CD4-positive, alpha-beta T cell treated with Interleukin-10 for 1 hour (primary cell): Measurements from ENCODE around the gene RNF166.

ENCODE experiments used
- DNase-seq: peaks from one replicate; pipeline ENCODE4 v3.0.0-alpha.2; 2020

RNF166 gene

DNA sequence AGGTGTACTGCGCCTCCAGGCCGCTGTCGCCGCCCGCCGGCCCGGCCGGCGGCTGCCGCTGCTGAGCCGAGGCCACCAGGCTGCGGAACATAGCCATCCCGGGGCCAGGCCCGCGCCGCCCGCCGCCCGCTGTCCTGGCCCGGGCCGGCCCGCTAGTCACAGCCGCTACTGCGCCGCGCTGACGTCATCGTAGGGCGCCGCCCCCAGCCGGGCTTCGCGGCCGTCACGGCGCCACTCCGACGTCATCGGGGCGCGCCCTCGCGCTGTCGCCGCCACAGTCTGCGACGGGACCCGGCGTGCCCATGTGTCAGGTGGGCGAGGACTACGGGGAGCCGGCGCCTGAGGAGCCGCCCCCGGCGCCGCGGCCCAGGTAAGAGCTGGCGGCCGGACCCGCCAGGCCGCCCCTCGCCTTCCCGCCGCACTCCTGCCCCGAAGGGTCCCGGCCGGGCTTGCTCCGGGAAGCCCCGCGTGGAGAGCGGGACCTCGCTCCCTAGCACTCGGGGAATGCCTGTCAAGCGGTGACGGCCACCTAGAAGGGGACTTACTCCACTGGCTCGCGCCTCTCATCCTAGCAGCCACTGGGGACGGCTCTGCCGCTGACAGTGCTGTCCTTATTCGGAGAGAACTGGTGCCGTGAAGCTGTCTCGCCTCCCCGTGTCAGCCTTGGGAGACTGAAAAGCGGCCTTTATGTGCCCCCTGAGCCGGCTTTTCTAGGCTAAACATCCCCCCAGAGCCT, at the start of gene RNF166, which contains the start of gene CTU2:
RNF166 (minus strand) TSS at position 180 of the 736 bp plus-strand sequence; CDS start at position 97, 83 bp downstream.
CTU2 (plus strand) TSS at position 275 of the 736 bp plus-strand sequence; CDS start at position 303, 28 bp downstream.
- DNase-seq = peak; percentile 91

DNA sequence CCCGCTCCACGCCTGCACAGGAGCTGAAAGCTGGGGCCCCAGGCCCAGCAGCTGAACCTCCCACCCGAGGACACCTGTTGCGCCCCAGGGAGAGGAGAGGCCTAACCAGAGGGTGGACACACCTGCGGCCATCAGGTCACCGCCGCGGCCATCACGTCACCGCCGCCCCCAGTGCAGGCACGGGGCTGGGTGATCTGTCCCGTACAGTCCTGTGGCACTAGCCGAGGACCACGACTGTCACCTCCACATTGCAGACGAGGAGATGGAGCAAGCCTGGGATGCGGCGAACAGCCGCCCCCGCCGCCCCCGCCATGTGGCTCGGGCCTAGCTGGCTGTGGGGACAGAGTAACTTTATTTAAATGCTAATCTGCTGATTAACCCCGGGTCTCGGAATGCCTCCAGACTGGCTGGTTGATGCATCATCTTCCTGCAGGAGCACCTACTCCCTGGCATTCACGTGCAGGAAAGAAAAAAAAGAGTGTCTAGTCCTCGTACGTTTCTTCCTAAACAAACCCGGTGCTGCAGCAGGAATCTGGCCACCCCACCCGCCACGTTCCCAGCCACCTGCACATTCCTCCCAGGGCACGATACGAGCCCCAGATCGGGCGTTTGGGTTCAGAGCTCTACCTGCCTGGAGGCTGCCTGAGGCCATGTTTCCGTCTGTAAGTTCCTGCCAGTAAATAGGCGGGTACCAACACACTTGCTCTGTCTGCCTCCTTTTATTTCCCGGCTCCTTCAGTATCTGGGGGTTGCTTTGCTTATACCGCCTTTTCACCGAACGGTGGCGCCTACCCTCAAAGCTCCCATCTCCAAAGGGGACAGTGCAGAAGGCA, 48.9 kb upstream of the RNF166 start:
- DNase-seq = peak; percentile 30

- no peak for DNase-seq
These were observed 48.1 kb upstream of the RNF166 start for GRCh38 chr16:88754109-88754911.

- DNase-seq = no peak
These were observed 47.4 kb upstream of the RNF166 start for GRCh38 chr16:88753602-88754001.

- no peak for DNase-seq
These were observed 47.0 kb upstream of the RNF166 start for GRCh38 chr16:88753191-88753590.

- no peak for DNase-seq
These were observed 46.3 kb upstream of the RNF166 start for GRCh38 chr16:88752386-88753002.

- no peak for DNase-seq
These were observed 44.6 kb upstream of the RNF166 start for GRCh38 chr16:88750854-88751253.

GRCh38 chr16:88749358-88749757, 43.1 kb upstream of the RNF166 start:
- DNase-seq = no peak

DNA sequence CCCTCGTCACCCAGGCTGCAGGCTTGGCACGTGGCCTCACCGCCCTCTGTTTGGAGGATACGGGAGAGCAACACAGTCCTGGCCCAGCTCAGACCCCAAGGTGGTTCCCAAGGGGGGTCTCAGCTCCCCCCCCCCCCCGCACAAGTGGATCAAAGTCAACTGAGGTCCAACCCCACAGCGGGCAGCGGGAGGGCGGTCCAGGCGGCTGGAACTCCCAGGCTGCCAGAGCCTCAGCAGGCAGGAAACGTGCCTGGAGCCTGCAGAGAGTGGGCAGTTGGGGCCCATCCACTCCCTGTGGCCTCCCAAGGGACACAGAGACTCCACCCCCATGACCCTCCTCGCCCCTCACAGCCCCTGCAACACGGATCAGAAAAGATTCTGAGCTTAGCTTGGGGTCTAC, 42.2 kb upstream of the RNF166 start:
- DNase-seq = no peak

DNA sequence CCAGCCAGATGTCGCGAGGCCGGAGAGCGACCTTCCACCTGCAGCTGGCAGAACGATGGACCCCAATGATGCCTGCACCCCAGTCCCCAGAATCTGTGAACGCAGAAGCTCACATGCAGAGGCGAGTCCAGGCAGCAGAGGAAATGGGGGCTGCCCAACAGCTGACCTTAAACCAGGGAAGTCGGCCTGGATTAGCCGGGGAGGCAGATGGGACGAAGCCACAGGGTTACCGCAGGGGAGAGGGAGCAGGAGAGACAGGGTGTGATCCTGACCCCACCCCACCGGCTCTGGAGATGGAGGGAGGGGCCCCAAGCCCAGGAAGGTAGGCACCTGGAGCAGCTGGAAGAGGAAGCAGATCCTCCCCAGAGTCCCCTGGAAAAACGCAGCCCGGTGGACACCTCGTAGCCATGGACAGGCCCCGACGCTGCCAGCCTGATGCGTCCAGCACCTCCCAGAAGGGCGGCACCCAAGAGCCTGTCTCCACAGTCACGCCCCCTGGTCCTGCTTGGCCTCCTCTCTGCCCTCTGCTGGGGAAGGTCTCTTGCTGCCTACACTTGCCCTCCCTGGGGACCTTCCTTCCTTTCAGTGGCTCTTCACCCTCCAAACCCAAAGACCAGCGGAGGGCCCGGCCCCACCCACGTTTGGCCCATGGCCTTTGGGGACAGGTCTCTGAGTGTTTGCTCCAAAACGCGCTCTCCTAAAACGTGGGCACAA, 41.5 kb upstream of the RNF166 start:
- peak; percentile 37 for DNase-seq

DNA sequence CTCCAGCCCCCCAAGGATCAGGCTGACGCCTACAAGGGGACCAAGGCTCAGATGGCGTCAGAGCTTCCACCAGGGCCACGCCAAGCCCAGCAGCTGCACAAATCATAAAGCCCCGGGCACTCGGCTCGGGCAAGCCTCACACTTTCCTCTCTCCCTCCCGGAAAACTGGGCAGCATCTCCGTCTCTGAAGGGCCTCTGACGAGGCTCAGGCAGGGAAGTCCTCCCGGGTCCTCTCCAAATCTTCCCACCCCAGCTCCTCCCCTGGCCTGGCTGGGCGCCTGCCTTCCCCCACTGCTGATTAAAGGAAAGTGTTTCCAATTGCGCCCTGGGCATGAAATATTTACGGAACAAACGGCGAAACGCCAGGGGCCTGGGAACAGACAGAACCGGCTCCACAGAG, 40.3 kb upstream of the RNF166 start:
- DNase-seq = no peak

DNA sequence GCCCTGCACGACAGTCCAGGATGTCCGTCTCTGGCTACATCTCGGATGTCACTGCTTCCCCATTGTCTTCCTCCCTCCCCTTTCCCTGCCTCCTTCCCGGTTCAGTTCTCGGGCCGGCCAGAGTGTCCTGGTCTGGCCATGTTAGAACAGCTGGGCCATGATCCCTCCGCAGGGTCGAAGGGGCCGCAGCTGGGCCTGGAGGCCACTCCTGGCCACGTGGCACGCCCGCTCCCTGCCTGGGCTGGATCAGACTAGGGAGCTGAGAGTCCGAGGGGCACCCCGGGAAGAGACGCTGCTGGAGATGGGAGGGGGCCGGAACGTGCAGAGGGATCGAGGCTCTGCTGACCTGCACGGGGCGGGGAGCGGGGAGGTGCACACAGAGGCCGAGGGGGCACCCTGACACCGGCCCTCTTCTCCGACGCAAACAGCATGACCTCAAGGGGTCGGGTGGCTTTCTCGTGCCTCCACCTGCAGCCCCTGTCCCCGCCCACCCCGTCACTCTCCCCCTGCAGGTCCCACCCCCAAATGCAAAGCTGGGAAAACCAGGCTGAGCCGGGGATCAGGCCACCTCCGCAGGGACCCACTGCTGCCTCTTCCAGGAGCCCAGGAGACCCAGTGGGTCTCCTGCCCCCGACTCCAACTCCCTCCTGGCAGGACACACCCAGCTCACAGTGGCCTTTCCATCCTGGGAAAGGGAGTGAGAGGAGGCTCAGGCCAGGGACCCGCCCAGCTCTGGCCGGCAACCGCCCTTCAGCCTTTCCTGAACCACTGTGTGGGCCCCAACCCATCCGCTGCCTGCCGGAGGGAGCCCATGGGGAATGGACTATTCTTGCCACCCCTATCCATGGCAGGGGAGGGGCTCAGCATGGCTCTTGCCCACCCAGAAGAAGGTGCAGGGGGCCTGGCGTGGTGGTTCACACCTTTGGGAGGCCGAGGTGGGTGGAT, 38.6 kb upstream of the RNF166 start:
- no peak for DNase-seq

GRCh38 chr16:88743693-88744576, 37.7 kb upstream of the RNF166 start:
- DNase-seq = peak; percentile 75

DNA sequence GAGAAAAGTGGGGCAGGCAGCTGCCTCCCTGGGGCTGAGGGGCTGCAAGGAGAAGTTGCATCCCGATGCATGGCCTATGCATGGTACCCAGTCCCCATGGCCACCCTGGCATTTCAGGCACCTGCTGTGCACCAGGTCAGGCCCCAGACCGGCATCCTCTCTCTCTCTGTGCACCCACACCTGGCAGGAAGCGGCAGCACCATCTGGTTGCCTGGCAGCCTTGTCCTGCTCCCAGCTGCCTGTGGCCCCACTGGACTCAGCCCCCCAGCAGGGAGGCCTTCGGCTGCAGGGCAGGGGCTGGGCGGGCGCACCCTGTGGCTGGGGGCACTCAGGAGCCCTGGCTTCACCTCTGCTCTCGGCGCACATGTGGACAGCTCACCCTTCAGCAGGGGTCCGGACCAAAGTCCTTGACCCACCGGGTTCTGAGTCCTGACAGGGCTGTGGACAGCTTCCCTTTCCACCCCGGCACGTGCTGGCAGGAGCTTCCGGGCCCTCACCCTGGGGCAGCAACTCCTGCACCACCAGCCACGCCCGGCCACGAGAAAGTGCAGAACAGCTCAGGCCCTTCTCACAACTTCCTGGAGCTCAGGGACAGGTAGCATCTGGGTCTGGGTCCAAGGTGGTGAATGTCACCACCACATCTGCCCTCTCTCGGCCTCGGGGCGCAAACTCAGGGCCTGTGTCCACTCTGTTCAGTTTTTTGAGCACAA, 36.8 kb upstream of the RNF166 start:
- DNase-seq = no peak

DNA sequence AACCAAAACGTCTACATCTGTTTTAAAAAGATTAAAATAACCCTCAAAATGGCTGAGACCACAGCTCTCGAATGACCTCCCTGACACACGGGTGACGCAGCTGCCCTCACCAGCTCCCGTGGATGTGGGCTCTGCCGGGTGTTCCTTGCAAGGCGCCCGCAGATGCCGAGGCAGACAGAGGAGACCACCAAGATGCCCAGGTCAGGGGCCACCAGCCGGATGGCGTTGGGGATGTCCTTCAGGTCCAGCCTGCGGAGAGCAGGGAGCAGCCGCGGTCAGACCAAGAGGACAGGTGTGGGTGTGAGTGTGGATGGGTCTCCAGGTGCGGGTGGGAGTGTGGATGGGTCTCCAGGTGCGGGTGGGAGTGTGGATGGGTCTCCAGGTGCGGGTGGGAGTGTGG, 35.2 kb upstream of the RNF166 start:
- DNase-seq = no peak

DNA sequence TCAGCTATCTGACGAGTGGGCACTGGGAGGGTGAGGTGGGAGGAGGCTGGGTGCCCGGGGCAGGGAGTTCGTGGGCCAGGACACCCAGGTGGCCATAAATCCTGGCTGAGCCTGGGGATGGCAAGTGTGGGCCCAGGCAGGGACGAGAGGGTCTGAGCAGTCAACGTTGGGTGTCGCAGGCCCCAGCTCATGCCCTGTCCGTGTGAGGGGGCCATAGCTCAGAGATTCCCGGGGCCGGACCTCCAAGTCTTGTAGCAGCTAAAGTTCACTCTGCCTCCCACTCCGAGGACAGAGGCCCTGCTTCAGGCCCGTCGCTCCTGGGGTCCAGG, 34.5 kb upstream of the RNF166 start:
- no peak for DNase-seq

DNA sequence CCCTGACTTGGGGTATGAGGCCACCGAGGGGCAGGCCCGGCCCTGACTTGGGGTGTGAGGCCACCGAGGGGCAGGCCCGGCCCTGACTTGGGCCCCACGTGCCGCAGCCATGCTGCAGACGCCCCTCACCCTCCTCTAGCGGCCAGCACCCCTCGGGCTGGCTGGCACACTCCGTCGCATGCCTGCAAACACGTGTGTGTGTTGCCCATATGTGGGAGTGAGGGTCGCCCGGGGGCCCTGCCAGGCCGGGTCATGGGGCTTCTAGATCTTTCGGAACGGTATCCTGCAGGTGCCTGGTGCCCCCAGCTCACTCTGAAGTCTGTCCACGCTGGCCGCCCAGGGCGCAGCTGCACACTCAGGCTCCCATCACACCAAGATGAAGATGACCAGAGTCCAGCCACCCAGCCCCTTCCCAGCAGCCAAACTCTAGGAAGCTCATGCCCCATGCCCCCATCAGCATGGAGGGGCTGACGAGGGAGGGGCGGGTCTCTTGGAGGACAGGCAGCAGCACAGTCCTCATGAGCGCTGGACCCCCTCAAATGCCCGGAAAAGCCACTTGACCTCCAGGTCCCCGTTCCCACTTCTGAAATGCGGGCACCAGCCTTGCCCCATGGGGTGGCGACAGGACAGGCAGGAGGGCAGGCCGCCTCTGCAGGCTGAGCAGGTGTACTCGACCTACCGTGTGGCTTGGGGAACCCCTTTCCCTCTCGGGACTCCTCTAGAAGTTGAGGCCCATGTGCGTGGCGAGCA, 33.9 kb upstream of the RNF166 start:
- DNase-seq = no peak

- DNase-seq = no peak
These were observed 33.1 kb upstream of the RNF166 start for GRCh38 chr16:88739139-88739976.
